ENCODE data around the gene LIN52.

The LIN52 gene

GRCh38 chr14:74049876-74050495 lies 34.8 kb upstream of the LIN52 start:
- H3K27ac ChIP-seq (ENCODE audit: low read length), result no peak overlapping the region
- no peaks in the 10 kb centered on the region for H3K79me2 ChIP-seq (ENCODE audit: insufficient read depth, low read length)
- H4K20me1 ChIP-seq (ENCODE audit: insufficient read depth, low read length), result no peaks in the 10 kb centered on the region
- H3K4me1 ChIP-seq (ENCODE audit: insufficient read depth, low read length), result no peaks in the 10 kb centered on the region
- ATAC-seq (ENCODE audit: insufficient read depth, low read depth), result no peak
- no peaks in the 10 kb centered on the region for H3K27me3 ChIP-seq (ENCODE audit: insufficient read depth, low read length, poor library complexity)
- no peak overlapping the region for H2AFZ ChIP-seq (ENCODE audit: low read depth, low read length)
- no peak overlapping the region for H3K9ac ChIP-seq (ENCODE audit: low read depth, low read length)
- DNase-seq, result no peak
- H3K9me3 ChIP-seq (ENCODE audit: insufficient read depth, low read length, severe bottlenecking), result no peaks in the 10 kb centered on the region
- no peaks in the 10 kb centered on the region for H3K36me3 ChIP-seq (ENCODE audit: insufficient read depth, low read length)
- no peak overlapping the region for H3K4me2 ChIP-seq (ENCODE audit: insufficient read depth, low read length)
- TF ChIP-seq CTCF (IDR thresholded peaks at IDR 0.05; ENCODE audit: borderline replicate concordance, extremely low read depth, low read length, poor library complexity, severe bottlenecking) (no peak), EZH2 (IDR thresholded peaks at IDR 0.05; ENCODE audit: borderline replicate concordance, low read depth, low read length, severe bottlenecking) (no peak)
- H3K4me3 ChIP-seq (ENCODE audit: low read depth in 1 of 2, low read length in 2 of 2), result no peak overlapping the region

GRCh38 chr14:74062809-74063150 lies 22.0 kb upstream of the LIN52 start:
- TF ChIP-seq EZH2 (IDR thresholded peaks at IDR 0.05; ENCODE audit: borderline replicate concordance, low read depth, low read length, severe bottlenecking), result no peak
- no peak for TF ChIP-seq CTCF (IDR thresholded peaks at IDR 0.05; ENCODE audit: borderline replicate concordance, extremely low read depth, low read length, poor library complexity, severe bottlenecking)
- H3K9me3 ChIP-seq (ENCODE audit: insufficient read depth, low read length, severe bottlenecking), result no peaks in the 10 kb centered on the region
- no peak overlapping the region for H2AFZ ChIP-seq (ENCODE audit: low read depth, low read length)
- no peaks in the 10 kb centered on the region for H3K27me3 ChIP-seq (ENCODE audit: insufficient read depth, low read length, poor library complexity)
- H3K27ac ChIP-seq (ENCODE audit: low read length), result no peak overlapping the region
- H4K20me1 ChIP-seq (ENCODE audit: insufficient read depth, low read length), result no peaks in the 10 kb centered on the region
- H3K4me3 ChIP-seq (ENCODE audit: low read depth in 1 of 2, low read length in 2 of 2), result no peak overlapping the region
- H3K79me2 ChIP-seq (ENCODE audit: insufficient read depth, low read length), result no peaks in the 10 kb centered on the region
- no peak for DNase-seq
- no peak overlapping the region for H3K9ac ChIP-seq (ENCODE audit: low read depth, low read length)
- ATAC-seq (ENCODE audit: insufficient read depth, low read depth), result no peak
- no peaks in the 10 kb centered on the region for H3K4me1 ChIP-seq (ENCODE audit: insufficient read depth, low read length)
- no peak overlapping the region for H3K4me2 ChIP-seq (ENCODE audit: insufficient read depth, low read length)
- peaks cover 54% of the 10 kb centered on the region for H3K36me3 ChIP-seq (ENCODE audit: insufficient read depth, low read length)

GRCh38 chr14:74064426-74064825 lies 20.3 kb upstream of the LIN52 start:
- TF ChIP-seq EZH2 (IDR thresholded peaks at IDR 0.05; ENCODE audit: borderline replicate concordance, low read depth, low read length, severe bottlenecking) (no peak), CTCF (IDR thresholded peaks at IDR 0.05; ENCODE audit: borderline replicate concordance, extremely low read depth, low read length, poor library complexity, severe bottlenecking) (no peak)
- no peak overlapping the region for H3K4me3 ChIP-seq (ENCODE audit: low read depth in 1 of 2, low read length in 2 of 2)
- H3K36me3 ChIP-seq (ENCODE audit: insufficient read depth, low read length), result peaks cover 49% of the 10 kb centered on the region
- no peaks in the 10 kb centered on the region for H3K9me3 ChIP-seq (ENCODE audit: insufficient read depth, low read length, severe bottlenecking)
- ATAC-seq (ENCODE audit: insufficient read depth, low read depth) (no peak), DNase-seq (no peak)
- no peaks in the 10 kb centered on the region for H3K27me3 ChIP-seq (ENCODE audit: insufficient read depth, low read length, poor library complexity)
- no peak overlapping the region for H3K27ac ChIP-seq (ENCODE audit: low read length)
- no peak overlapping the region for H3K9ac ChIP-seq (ENCODE audit: low read depth, low read length)
- no peak overlapping the region for H3K4me2 ChIP-seq (ENCODE audit: insufficient read depth, low read length)
- H3K4me1 ChIP-seq (ENCODE audit: insufficient read depth, low read length), result no peaks in the 10 kb centered on the region
- H3K79me2 ChIP-seq (ENCODE audit: insufficient read depth, low read length), result no peaks in the 10 kb centered on the region
- H4K20me1 ChIP-seq (ENCODE audit: insufficient read depth, low read length), result no peaks in the 10 kb centered on the region
- H2AFZ ChIP-seq (ENCODE audit: low read depth, low read length), result no peak overlapping the region

GRCh38 chr14:74064883-74065282 lies 19.9 kb upstream of the LIN52 start:
- Histone ChIP-seq H3K36me3 (ENCODE audit: insufficient read depth, low read length) (peaks cover 45% of the 10 kb centered on the region), H3K27ac (ENCODE audit: low read length) (no peak overlapping the region)
- ATAC-seq (ENCODE audit: insufficient read depth, low read depth), result no peak

More at GRCh38 chr14:74064883-74065282, 19.9 kb upstream of the LIN52 start:
- no peak for TF ChIP-seq CTCF (IDR thresholded peaks at IDR 0.05; ENCODE audit: borderline replicate concordance, extremely low read depth, low read length, poor library complexity, severe bottlenecking)
- no peak for TF ChIP-seq EZH2 (IDR thresholded peaks at IDR 0.05; ENCODE audit: borderline replicate concordance, low read depth, low read length, severe bottlenecking)
- H4K20me1 ChIP-seq (ENCODE audit: insufficient read depth, low read length), result no peaks in the 10 kb centered on the region
- DNase-seq, result no peak
- no peaks in the 10 kb centered on the region for H3K27me3 ChIP-seq (ENCODE audit: insufficient read depth, low read length, poor library complexity)
- H2AFZ ChIP-seq (ENCODE audit: low read depth, low read length), result no peak overlapping the region
- H3K4me2 ChIP-seq (ENCODE audit: insufficient read depth, low read length), result no peak overlapping the region
- H3K4me3 ChIP-seq (ENCODE audit: low read depth in 1 of 2, low read length in 2 of 2), result no peak overlapping the region
- no peaks in the 10 kb centered on the region for H3K79me2 ChIP-seq (ENCODE audit: insufficient read depth, low read length)
- no peaks in the 10 kb centered on the region for H3K9me3 ChIP-seq (ENCODE audit: insufficient read depth, low read length, severe bottlenecking)
- no peaks in the 10 kb centered on the region for H3K4me1 ChIP-seq (ENCODE audit: insufficient read depth, low read length)
- no peak overlapping the region for H3K9ac ChIP-seq (ENCODE audit: low read depth, low read length)

All from DND-41 (cell line).